ENCODE data around the gene GNG4.

The GNG4 gene

DNA sequence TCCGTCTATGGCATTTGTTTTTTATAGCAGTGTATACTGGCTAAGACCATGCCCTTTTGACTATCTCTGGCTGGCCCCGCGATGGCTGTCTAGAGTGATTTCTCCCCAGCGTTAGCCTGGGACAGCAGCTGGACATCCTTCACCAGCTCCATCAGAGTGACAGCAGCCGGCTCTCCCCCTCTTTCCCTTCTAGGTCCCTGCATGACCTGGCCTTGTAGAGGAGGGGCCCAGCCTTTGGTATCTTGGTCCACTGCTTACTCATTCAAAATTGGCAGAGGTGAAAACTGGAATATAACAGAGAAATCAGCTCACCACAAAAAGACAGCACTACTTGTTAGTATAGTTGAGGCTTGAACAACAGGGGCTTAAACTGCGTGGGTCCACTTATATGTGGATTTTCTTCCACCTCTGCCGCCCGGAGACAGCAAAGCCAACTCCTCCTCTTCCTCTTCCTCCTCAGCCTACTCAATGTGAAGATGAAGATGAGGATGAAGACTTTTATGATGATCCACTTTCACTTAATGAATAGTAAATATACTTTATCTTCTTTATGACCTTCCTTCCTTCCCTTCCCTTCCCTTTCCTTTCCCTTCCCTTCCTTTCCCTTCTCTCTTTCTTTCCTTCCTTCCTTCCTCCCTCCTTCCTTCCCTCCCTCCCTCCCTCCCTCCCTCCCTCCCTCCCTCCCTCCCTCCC lies 116.0 kb downstream of the GNG4 start:
- Histone ChIP-seq H2AK5ac (ENCODE audit: low read length) (no peak overlapping the region), H3K79me1 (ENCODE audit: low read length) (no peaks in the 10 kb centered on the region), H3K23ac (ENCODE audit: low read length) (no peak overlapping the region), H3K18ac (ENCODE audit: low read length) (no peak overlapping the region), H2AFZ (ENCODE audit: insufficient read depth, low read length, poor library complexity) (no peak overlapping the region), H3K9me3 (ENCODE audit: insufficient read depth, low read depth, low read length) (no peaks in the 10 kb centered on the region), H2BK12ac (ENCODE audit: low read length) (no peak overlapping the region), H2BK5ac (ENCODE audit: low read depth, low read length, poor library complexity) (no peak overlapping the region), H3K4me3 (ENCODE audit: low read depth, low read length) (no peak overlapping the region), H4K91ac (ENCODE audit: low read depth, low read length) (no peak overlapping the region), H3K9ac (ENCODE audit: low read length) (no peak overlapping the region), H3K4me1 (ENCODE audit: control insufficient read depth in 1 of 2, insufficient read depth in 2 of 2, low read length in 2 of 2) (no peaks in the 10 kb centered on the region), H3K4ac (ENCODE audit: low read depth, low read length) (no peak overlapping the region), H3K36me3 (ENCODE audit: control insufficient read depth in 1 of 2, insufficient read depth in 2 of 2, low read length in 2 of 2) (no peaks in the 10 kb centered on the region), H2BK120ac (ENCODE audit: insufficient read depth, low read length, poor library complexity) (no peak overlapping the region), H3K27me3 (ENCODE audit: insufficient read depth, low read length) (no peaks in the 10 kb centered on the region), H3K4me2 (ENCODE audit: low read length) (no peak overlapping the region), H3K79me2 (ENCODE audit: control insufficient read depth, insufficient read depth, low read length, poor library complexity) (no peaks in the 10 kb centered on the region), H4K8ac (ENCODE audit: low read depth, low read length) (no peak overlapping the region), H4K12ac (ENCODE audit: low read depth, low read length) (no peak overlapping the region), H3K14ac (ENCODE audit: low read length) (no peak overlapping the region), H3K27ac (ENCODE audit: low read depth, low read length) (no peak overlapping the region)
- no peak for DNase-seq
- WGBS (ENCODE audit: extremely low coverage, insufficient coverage, insufficient read length): no CpG with 5 or more reads among the region's 8 CpGs

- Histone ChIP-seq H2BK5ac (ENCODE audit: low read depth, low read length, poor library complexity) (no peak overlapping the region), H3K9me3 (ENCODE audit: insufficient read depth, low read depth, low read length) (no peaks in the 10 kb centered on the region), H3K36me3 (ENCODE audit: control insufficient read depth in 1 of 2, insufficient read depth in 2 of 2, low read length in 2 of 2) (no peaks in the 10 kb centered on the region), H2BK12ac (ENCODE audit: low read length) (no peak overlapping the region), H3K4me3 (ENCODE audit: low read depth, low read length) (no peak overlapping the region), H3K79me1 (ENCODE audit: low read length) (no peaks in the 10 kb centered on the region), H2BK120ac (ENCODE audit: insufficient read depth, low read length, poor library complexity) (no peak overlapping the region), H3K4me2 (ENCODE audit: low read length) (no peak overlapping the region), H3K27ac (ENCODE audit: low read depth, low read length) (no peak overlapping the region), H4K91ac (ENCODE audit: low read depth, low read length) (no peak overlapping the region), H2AK5ac (ENCODE audit: low read length) (no peak overlapping the region), H3K14ac (ENCODE audit: low read length) (no peak overlapping the region), H2AFZ (ENCODE audit: insufficient read depth, low read length, poor library complexity) (no peak overlapping the region), H3K27me3 (ENCODE audit: insufficient read depth, low read length) (no peaks in the 10 kb centered on the region), H3K23ac (ENCODE audit: low read length) (no peak overlapping the region), H3K79me2 (ENCODE audit: control insufficient read depth, insufficient read depth, low read length, poor library complexity) (no peaks in the 10 kb centered on the region), H3K9ac (ENCODE audit: low read length) (no peak overlapping the region), H3K4ac (ENCODE audit: low read depth, low read length) (no peak overlapping the region), H4K12ac (ENCODE audit: low read depth, low read length) (no peak overlapping the region), H3K18ac (ENCODE audit: low read length) (no peak overlapping the region), H4K8ac (ENCODE audit: low read depth, low read length) (no peak overlapping the region), H3K4me1 (ENCODE audit: control insufficient read depth in 1 of 2, insufficient read depth in 2 of 2, low read length in 2 of 2) (no peaks in the 10 kb centered on the region)
- WGBS (ENCODE audit: extremely low coverage, insufficient coverage, insufficient read length): no CpG with 5 or more reads among the region's 2 CpGs
- peak in 1 of 2 donors; percentile 40 for DNase-seq
Measured at GRCh38 chr1:235532360-235532759, 117.2 kb downstream of the GNG4 start.

- H3K18ac ChIP-seq (ENCODE audit: low read length): no peak overlapping the region
- no peak overlapping the region for H3K4me3 ChIP-seq (ENCODE audit: low read depth, low read length)
- no peak overlapping the region for H3K9ac ChIP-seq (ENCODE audit: low read length)
- no peaks in the 10 kb centered on the region for H3K27me3 ChIP-seq (ENCODE audit: insufficient read depth, low read length)
- H2AFZ ChIP-seq (ENCODE audit: insufficient read depth, low read length, poor library complexity): no peak overlapping the region
- no peaks in the 10 kb centered on the region for H3K4me1 ChIP-seq (ENCODE audit: control insufficient read depth in 1 of 2, insufficient read depth in 2 of 2, low read length in 2 of 2)
- H2BK120ac ChIP-seq (ENCODE audit: insufficient read depth, low read length, poor library complexity): no peak overlapping the region
- H3K4me2 ChIP-seq (ENCODE audit: low read length): no peak overlapping the region
- no peak overlapping the region for H4K8ac ChIP-seq (ENCODE audit: low read depth, low read length)
- H3K4ac ChIP-seq (ENCODE audit: low read depth, low read length): no peak overlapping the region
- H2BK5ac ChIP-seq (ENCODE audit: low read depth, low read length, poor library complexity): no peak overlapping the region
- no peak overlapping the region for H4K12ac ChIP-seq (ENCODE audit: low read depth, low read length)
- no peak overlapping the region for H2BK12ac ChIP-seq (ENCODE audit: low read length)
- no peak overlapping the region for H3K23ac ChIP-seq (ENCODE audit: low read length)
- no peak overlapping the region for H4K91ac ChIP-seq (ENCODE audit: low read depth, low read length)
- no peak for DNase-seq
- no peaks in the 10 kb centered on the region for H3K36me3 ChIP-seq (ENCODE audit: control insufficient read depth in 1 of 2, insufficient read depth in 2 of 2, low read length in 2 of 2)
- H2AK5ac ChIP-seq (ENCODE audit: low read length): no peak overlapping the region
- no peaks in the 10 kb centered on the region for H3K9me3 ChIP-seq (ENCODE audit: insufficient read depth, low read depth, low read length)
- no peak overlapping the region for H3K14ac ChIP-seq (ENCODE audit: low read length)
- H3K27ac ChIP-seq (ENCODE audit: low read depth, low read length): no peak overlapping the region
- no peaks in the 10 kb centered on the region for H3K79me2 ChIP-seq (ENCODE audit: control insufficient read depth, insufficient read depth, low read length, poor library complexity)
- H3K79me1 ChIP-seq (ENCODE audit: low read length): no peaks in the 10 kb centered on the region
- WGBS (ENCODE audit: extremely low coverage, insufficient coverage, insufficient read length): no CpG with 5 or more reads among the region's 4 CpGs
Measured at GRCh38 chr1:235527196-235527814, 122.3 kb downstream of the GNG4 start.

DNA sequence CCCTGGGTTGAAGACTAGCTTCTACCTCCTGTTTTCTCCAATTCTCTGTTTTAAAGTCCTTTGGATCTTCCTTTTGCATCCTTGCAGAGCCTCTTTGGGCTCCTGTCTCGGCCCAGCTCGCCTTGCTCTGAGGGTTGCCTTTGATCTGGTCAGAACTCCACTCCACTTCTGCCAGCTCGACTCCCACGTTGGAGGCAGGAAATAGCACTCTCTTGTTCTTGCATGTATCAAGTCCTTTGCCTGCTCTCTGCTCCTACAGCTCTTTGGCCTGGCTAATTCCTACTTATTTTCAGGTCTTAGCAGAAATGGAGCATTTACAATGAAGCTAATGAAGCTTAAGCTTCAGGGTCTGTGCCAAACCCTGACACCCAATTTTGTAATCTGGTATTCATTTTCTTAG lies 124.3 kb downstream of the GNG4 start:
- no peak overlapping the region for H3K14ac ChIP-seq (ENCODE audit: low read length)
- no peak overlapping the region for H3K9ac ChIP-seq (ENCODE audit: low read length)
- H3K4me3 ChIP-seq (ENCODE audit: low read depth, low read length): no peak overlapping the region
- no peak overlapping the region for H3K4me2 ChIP-seq (ENCODE audit: low read length)
- no peak overlapping the region for H2BK12ac ChIP-seq (ENCODE audit: low read length)
- H4K8ac ChIP-seq (ENCODE audit: low read depth, low read length): no peak overlapping the region
- H2BK120ac ChIP-seq (ENCODE audit: insufficient read depth, low read length, poor library complexity): no peak overlapping the region
- no peaks in the 10 kb centered on the region for H3K27me3 ChIP-seq (ENCODE audit: insufficient read depth, low read length)
- no peaks in the 10 kb centered on the region for H3K4me1 ChIP-seq (ENCODE audit: control insufficient read depth in 1 of 2, insufficient read depth in 2 of 2, low read length in 2 of 2)
- H3K18ac ChIP-seq (ENCODE audit: low read length): no peak overlapping the region
- no peak overlapping the region for H2AK5ac ChIP-seq (ENCODE audit: low read length)
- H3K9me3 ChIP-seq (ENCODE audit: insufficient read depth, low read depth, low read length): no peaks in the 10 kb centered on the region
- H4K91ac ChIP-seq (ENCODE audit: low read depth, low read length): no peak overlapping the region
- no peak overlapping the region for H3K4ac ChIP-seq (ENCODE audit: low read depth, low read length)
- no peak overlapping the region for H4K12ac ChIP-seq (ENCODE audit: low read depth, low read length)
- H3K36me3 ChIP-seq (ENCODE audit: control insufficient read depth in 1 of 2, insufficient read depth in 2 of 2, low read length in 2 of 2): no peaks in the 10 kb centered on the region
- no peak overlapping the region for H2AFZ ChIP-seq (ENCODE audit: insufficient read depth, low read length, poor library complexity)
- DNase-seq: no peak
- H3K23ac ChIP-seq (ENCODE audit: low read length): no peak overlapping the region
- no CpG with 5 or more reads among the region's 4 CpGs for WGBS (ENCODE audit: extremely low coverage, insufficient coverage, insufficient read length)
- H3K79me1 ChIP-seq (ENCODE audit: low read length): no peaks in the 10 kb centered on the region
- H3K79me2 ChIP-seq (ENCODE audit: control insufficient read depth, insufficient read depth, low read length, poor library complexity): no peaks in the 10 kb centered on the region
- no peak overlapping the region for H3K27ac ChIP-seq (ENCODE audit: low read depth, low read length)
- H2BK5ac ChIP-seq (ENCODE audit: low read depth, low read length, poor library complexity): no peak overlapping the region
